CD14-positive monocyte (primary cell): ENCODE data around the gene E2F1. TPM values are rescaled to one million over a fixed set of nuclear protein-coding genes. Genes with fewer than 3 reads are reported as not detected.

Source experiments
- DNase-seq, 3 donors: peaks; one replicate each; pipeline ENCODE4 v3.0.0-alpha.2; 2011 to 2022
- H2AFZ ChIP-seq: 2 replicates; pipeline ENCODE4 v1.6.0; 2012; ENCODE audit warnings: mild to moderate bottlenecking, low read depth, low read length, inconsistent platforms; ENCODE audit not compliant: insufficient read depth, poor library complexity, severe bottlenecking
- H3K27ac ChIP-seq, 2 donors: 1 replicate in 1 of 2; 2 replicates in 1 of 2; pipeline ENCODE4 v1.5.1; 2012 to 2013; ENCODE audit warnings: low read length in 2 of 2, control low read depth in 1 of 2, inconsistent platforms in 1 of 2, low read depth in 1 of 2, mild to moderate bottlenecking in 1 of 2
- H3K27me3 ChIP-seq, 2 donors: one replicate each; pipeline versions ENCODE4 v1.6.0 to v1.6.1; 2011 to 2013; ENCODE audit warnings: low read length in 2 of 2; ENCODE audit not compliant: control insufficient read depth in 2 of 2, insufficient read depth in 2 of 2
- H3K36me3 ChIP-seq, 2 donors: replicated peaks in 1 of 2; 1 replicate in 1 of 2; 2 replicates in 1 of 2; pipeline versions ENCODE4 v1.5.1 to v1.6.1; 2012 to 2013; ENCODE audit warnings: low read length in 2 of 2, control low read depth in 1 of 2, inconsistent platforms in 1 of 2, mild to moderate bottlenecking in 1 of 2; ENCODE audit not compliant: insufficient read depth in 2 of 2, control insufficient read depth in 1 of 2
- H3K4me1 ChIP-seq, 2 donors: 1 replicate in 1 of 2; 2 replicates in 1 of 2; pipeline versions ENCODE4 v1.5.1 to v1.6.1; 2012 to 2013; ENCODE audit warnings: low read length in 2 of 2, control low read depth in 1 of 2, inconsistent platforms in 1 of 2, mild to moderate bottlenecking in 1 of 2, moderate library complexity in 1 of 2; ENCODE audit not compliant: insufficient read depth in 2 of 2, control insufficient read depth in 1 of 2
- H3K4me2 ChIP-seq: replicated peaks from 2 replicates; pipeline ENCODE3; 2012; ENCODE audit warnings: low read length, moderate library complexity, mild to moderate bottlenecking; ENCODE audit not compliant: poor library complexity, severe bottlenecking; ENCODE audit errors: extremely low read depth
- H3K4me3 ChIP-seq, 3 experiments: fragments of 200-600 bp in 1 of 3; sonication (generic) in 1 of 3; replicated peaks in 1 of 3; 1 replicate in 2 of 3; 2 replicates in 1 of 3; pipeline ENCODE4 v1.5.1; 2011 to 2013; ENCODE audit warnings: low read length in 3 of 3, mild to moderate bottlenecking in 3 of 3, control low read depth in 2 of 3, low read depth in 2 of 3, inconsistent platforms in 1 of 3, moderate library complexity in 1 of 3
- H3K79me2 ChIP-seq: 2 replicates; pipeline ENCODE4 v1.6.0; 2012; ENCODE audit warnings: mild to moderate bottlenecking, control low read depth, inconsistent platforms, low read length, moderate library complexity; ENCODE audit not compliant: insufficient read depth
- H3K9ac ChIP-seq: 2 replicates; pipeline ENCODE4 v1.6.0; 2017; ENCODE audit warnings: low read length, mild to moderate bottlenecking; ENCODE audit not compliant: insufficient read depth, poor library complexity, severe bottlenecking
- H3K9me3 ChIP-seq, 2 donors: replicated peaks in 1 of 2; 1 replicate in 1 of 2; 2 replicates in 1 of 2; pipeline versions ENCODE4 v1.5.1 to v1.6.1; 2012 to 2013; ENCODE audit warnings: low read length in 2 of 2, control low read depth in 1 of 2; ENCODE audit not compliant: control insufficient read depth in 1 of 2, insufficient read depth in 1 of 2
- H4K20me1 ChIP-seq: 2 replicates; pipeline ENCODE4 v1.6.0; 2012; ENCODE audit warnings: mild to moderate bottlenecking, low read length, control low read depth, moderate library complexity; ENCODE audit not compliant: insufficient read depth
- H3K27ac Mint-ChIP-seq, 7 donors: one replicate each; pipeline ENCODE4 v1.8.0; 2020; ENCODE audit warnings: mild to moderate bottlenecking in 7 of 7, mixed read lengths in 7 of 7, moderate library complexity in 6 of 7, inconsistent platforms in 2 of 7
- H3K27me3 Mint-ChIP-seq, 3 donors: one replicate each; pipeline ENCODE4 v1.8.0; 2021 to 2022; ENCODE audit warnings: low read depth in 3 of 3, mild to moderate bottlenecking in 3 of 3, mixed read lengths in 3 of 3, moderate library complexity in 3 of 3, inconsistent platforms in 1 of 3
- H3K36me3 Mint-ChIP-seq, 2 donors: one replicate each; pipeline ENCODE4 v1.8.0; 2020; ENCODE audit warnings: mixed read lengths in 2 of 2, inconsistent platforms in 1 of 2, mild to moderate bottlenecking in 1 of 2
- H3K4me1 Mint-ChIP-seq: one replicate; pipeline ENCODE4 v1.8.0; 2020; ENCODE audit warnings: mild to moderate bottlenecking, mixed read lengths
- H3K4me3 Mint-ChIP-seq, 2 donors: one replicate each; pipeline ENCODE4 v1.8.0; 2020; ENCODE audit warnings: mild to moderate bottlenecking in 2 of 2, mixed read lengths in 2 of 2, moderate library complexity in 1 of 2
- H3K9me3 Mint-ChIP-seq, 7 donors: one replicate each; pipeline ENCODE4 v1.8.0; 2020 to 2022; ENCODE audit warnings: mixed read lengths in 7 of 7, mild to moderate bottlenecking in 6 of 7, moderate library complexity in 6 of 7, inconsistent platforms in 2 of 7
- CTCF ChIP-seq: fragments of 200-600 bp; IDR thresholded peaks from one replicate; pipeline ENCODE4 v1.8.0; 2022; ENCODE audit warnings: antibody characterized with exemption, mild to moderate bottlenecking
- WGBS: methylation state at CpG from one replicate; pipeline ENCODE4 v1.1.5; 2013; ENCODE audit warnings: missing lambda C conversion rate; ENCODE audit not compliant: insufficient coverage; 5-methylcytosine and 5-hydroxymethylcytosine counted together
- intact Hi-C, 2 donors: fragments of 100-400 bp; cut with micrococcal nuclease; formaldehyde crosslinking; loops; one replicate each; pipeline versions ENCODE4 v1.15.0 to v1.15.1; 2023
- polyA plus RNA-seq, 3 donors: library from polyadenylated mRNA; depleted of rRNA in 1 of 3; unstranded in 2 of 3; stranded (reverse) in 1 of 3; fragments of 300-500 nt in 2 of 3; fragments of >200 nt in 1 of 3; fragmentation: Illumina TruSeq in 2 of 3; gene quantifications; 1 replicate in 2 of 3; 2 replicates in 1 of 3; pipeline ENCODE4 v1.2.3, GENCODE V29; 2012 to 2021

The E2F1 gene
- polyA plus RNA-seq, 3 donors = 0.17 to 1.1 TPM; not detected in 1

DNA sequence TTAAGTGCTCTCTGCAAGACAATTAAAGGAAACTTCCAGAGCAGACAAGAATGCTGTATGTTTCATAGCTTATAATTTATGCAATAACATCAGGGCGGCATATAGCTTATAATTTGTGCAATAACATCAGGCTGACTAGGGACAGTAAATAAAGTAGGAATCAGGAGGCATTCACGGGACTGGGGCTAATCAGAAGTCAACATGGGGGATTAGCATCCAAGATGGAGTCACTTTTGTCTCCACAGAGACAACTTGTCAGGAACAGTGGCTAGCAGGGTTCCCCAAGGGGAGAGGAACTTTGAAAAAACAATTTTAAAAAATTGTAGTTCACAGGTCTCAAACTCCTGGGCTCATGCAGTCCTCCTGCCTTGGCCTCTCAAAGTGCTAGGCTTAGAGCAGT lies 42.3 kb upstream of the E2F1 start:
- Histone ChIP-seq H3K9me3 (no peaks in the 10 kb centered on the region), H3K79me2 (no peaks in the 10 kb centered on the region), H3K4me3 (no peak overlapping the region), H3K4me1 (peaks cover 31 to 35% of the 10 kb centered on the region in 2 donors), H4K20me1 (no peaks in the 10 kb centered on the region), H3K27ac (no peak overlapping the region), H3K9ac (no peak overlapping the region), H3K36me3 (no peaks in the 10 kb centered on the region), H3K4me2 (no peak overlapping the region), H2AFZ (no peak overlapping the region), H3K27me3 (no peaks in the 10 kb centered on the region)
- intact Hi-C loops = no loop called here
- WGBS = 100% methylated on average over 1 of the region's 2 CpGs
- Mint-ChIP-seq H3K27me3 (peaks cover 0 to 3% (median 2%) of the 10 kb centered on the region in 3 donors), H3K4me1 (peaks cover 33% of the 10 kb centered on the region), H3K36me3 (no peaks in the 10 kb centered on the region), H3K9me3 (no peaks in the 10 kb centered on the region), H3K27ac (no peak overlapping the region), H3K4me3 (no peak overlapping the region)
- no peak for DNase-seq
- TF ChIP-seq CTCF = no peak

DNA sequence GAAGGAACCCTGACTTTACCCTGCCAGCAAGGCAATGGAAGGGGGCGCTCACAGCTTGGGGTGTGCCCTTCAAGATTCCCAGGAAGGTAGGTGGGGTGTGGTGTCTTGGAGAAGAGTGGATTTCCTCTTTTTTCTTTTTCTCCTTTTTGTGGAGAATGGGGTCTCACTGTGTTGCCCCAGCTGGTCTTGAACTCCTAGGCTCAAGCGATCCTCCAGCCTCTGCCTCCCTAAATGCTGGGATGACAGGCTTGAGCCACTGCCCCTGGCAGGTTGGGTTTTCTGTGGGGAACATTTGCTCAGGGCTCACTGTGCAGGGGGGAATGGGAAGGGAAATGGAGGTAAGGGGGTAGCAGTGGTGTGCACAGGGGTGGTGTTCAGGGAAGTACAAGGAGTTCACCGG lies 41.6 kb upstream of the E2F1 start:
- DNase-seq = no peak
- H3K4me3 ChIP-seq = no peak overlapping the region
- H4K20me1 ChIP-seq = no peaks in the 10 kb centered on the region
- WGBS = 100% methylated on average over 2 of the region's 3 CpGs
- intact Hi-C loops = no loop called here
- no peaks in the 10 kb centered on the region for H3K36me3 ChIP-seq
- H3K79me2 ChIP-seq = no peaks in the 10 kb centered on the region
- peaks cover 28% of the 10 kb centered on the region for H3K4me1 Mint-ChIP-seq
- H2AFZ ChIP-seq = no peak overlapping the region
- no peaks in the 10 kb centered on the region for H3K9me3 ChIP-seq
- no peak overlapping the region for H3K9ac ChIP-seq
- no peak overlapping the region for H3K27ac Mint-ChIP-seq
- no peaks in the 10 kb centered on the region for H3K9me3 Mint-ChIP-seq
- no peaks in the 10 kb centered on the region for H3K36me3 Mint-ChIP-seq
- peaks cover 24 to 28% of the 10 kb centered on the region in 2 donors for H3K4me1 ChIP-seq
- H3K27me3 ChIP-seq = no peaks in the 10 kb centered on the region
- no peak overlapping the region for H3K27ac ChIP-seq
- no peak for TF ChIP-seq CTCF
- no peak overlapping the region for H3K4me2 ChIP-seq
- no peak overlapping the region for H3K4me3 Mint-ChIP-seq
- H3K27me3 Mint-ChIP-seq = peaks cover 0 to 2% (median 1%) of the 10 kb centered on the region in 3 donors
